H9 (cell line): Measurements from ENCODE around the gene DYNLRB1. TPM values are rescaled to one million over a fixed set of nuclear protein-coding genes. Genes with fewer than 3 reads are reported as not detected.

Source experiments
- DNase-seq: peaks from one replicate; pipeline ENCODE4 v3.0.0-alpha.2; 2017
- H2AFZ ChIP-seq: one replicate; pipeline ENCODE4 v1.6.1; 2013; ENCODE audit warnings: mild to moderate bottlenecking, low read length, control low read depth, moderate library complexity
- H2AK5ac ChIP-seq: 2 replicates; pipeline ENCODE4 v1.6.1; 2013; ENCODE audit warnings: low read length, control low read depth, mixed read lengths; ENCODE audit not compliant: insufficient read length
- H2BK120ac ChIP-seq: one replicate; pipeline ENCODE4 v1.6.1; 2013; ENCODE audit warnings: low read depth, mild to moderate bottlenecking, low read length, control low read depth, inconsistent platforms; ENCODE audit not compliant: poor library complexity, severe bottlenecking
- H2BK12ac ChIP-seq: 2 replicates; pipeline ENCODE4 v1.6.1; 2013; ENCODE audit warnings: low read length, control low read depth, mixed read lengths, low read depth; ENCODE audit not compliant: insufficient read length
- H2BK15ac ChIP-seq: 2 replicates; pipeline ENCODE4 v1.6.1; 2013; ENCODE audit warnings: low read depth, low read length, control low read depth
- H2BK20ac ChIP-seq: one replicate; pipeline ENCODE4 v1.6.1; 2013; ENCODE audit warnings: low read depth, mild to moderate bottlenecking, low read length, control low read depth, inconsistent platforms; ENCODE audit not compliant: poor library complexity, severe bottlenecking
- H2BK5ac ChIP-seq: 2 replicates; pipeline ENCODE4 v1.6.1; 2013; ENCODE audit warnings: low read length, control low read depth, mixed read lengths; ENCODE audit not compliant: insufficient read length
- H3K14ac ChIP-seq: 2 replicates; pipeline ENCODE4 v1.6.1; 2013; ENCODE audit warnings: low read length, control low read depth; ENCODE audit not compliant: insufficient read depth
- H3K18ac ChIP-seq: 2 replicates; pipeline ENCODE4 v1.6.1; 2013; ENCODE audit warnings: low read depth, mild to moderate bottlenecking, mixed read lengths, low read length, control low read depth; ENCODE audit not compliant: insufficient read length
- H3K23ac ChIP-seq: 2 replicates; pipeline ENCODE4 v1.6.1; 2013; ENCODE audit warnings: low read length, control low read depth, mixed read lengths, low read depth; ENCODE audit not compliant: insufficient read length
- H3K23me2 ChIP-seq: 2 replicates; pipeline ENCODE4 v1.6.1; 2013; ENCODE audit warnings: low read depth, mild to moderate bottlenecking, mixed read lengths, low read length, control low read depth; ENCODE audit not compliant: insufficient read length, poor library complexity, severe bottlenecking
- H3K27ac ChIP-seq: 2 replicates; pipeline ENCODE4 v1.5.1; 2013; ENCODE audit warnings: low read length, control low read depth, mixed read lengths, low read depth; ENCODE audit not compliant: insufficient read length
- H3K27me3 ChIP-seq: 2 replicates; pipeline ENCODE4 v1.6.1; 2013; ENCODE audit warnings: low read length, control low read depth, inconsistent platforms; ENCODE audit not compliant: insufficient read depth
- H3K4ac ChIP-seq: 2 replicates; pipeline ENCODE4 v1.6.1; 2013; ENCODE audit warnings: low read depth, mild to moderate bottlenecking, control low read depth, inconsistent platforms, low read length, moderate library complexity
- H3K4me1 ChIP-seq: 2 replicates; pipeline ENCODE4 v1.6.1; 2013; ENCODE audit warnings: low read length, control low read depth, inconsistent platforms; ENCODE audit not compliant: insufficient read depth
- H3K4me2 ChIP-seq: 2 replicates; pipeline ENCODE4 v1.6.1; 2013; ENCODE audit warnings: low read length, control low read depth, mixed read lengths; ENCODE audit not compliant: insufficient read length, insufficient read depth
- H3K56ac ChIP-seq: 2 replicates; pipeline ENCODE4 v1.6.1; 2013; ENCODE audit warnings: low read depth, mild to moderate bottlenecking, mixed read lengths, low read length, control low read depth; ENCODE audit not compliant: insufficient read length
- H3K79me1 ChIP-seq: 2 replicates; pipeline ENCODE4 v1.6.1; 2013; ENCODE audit warnings: low read depth, mild to moderate bottlenecking, moderate library complexity, low read length, control low read depth, inconsistent platforms; ENCODE audit not compliant: insufficient read depth, poor library complexity, severe bottlenecking
- H3K79me2 ChIP-seq: 2 replicates; pipeline ENCODE4 v1.6.1; 2013; ENCODE audit warnings: low read length, control low read depth, inconsistent platforms; ENCODE audit not compliant: insufficient read depth
- H3K9ac ChIP-seq: 2 replicates; pipeline ENCODE4 v1.6.1; 2013; ENCODE audit warnings: low read length, control low read depth, mixed read lengths; ENCODE audit not compliant: insufficient read length; ENCODE audit errors: extremely low read depth
- H3K9me3 ChIP-seq: one replicate; pipeline ENCODE4 v1.6.1; 2013; ENCODE audit warnings: low read depth, low read length, inconsistent platforms; ENCODE audit not compliant: control insufficient read depth
- H3T11ph ChIP-seq: one replicate; pipeline ENCODE4 v1.6.1; 2013; ENCODE audit warnings: mild to moderate bottlenecking, low read length, control low read depth, inconsistent platforms
- H4K20me1 ChIP-seq: one replicate; pipeline ENCODE4 v1.6.1; 2013; ENCODE audit not compliant: control insufficient read depth, insufficient read length, insufficient read depth
- H4K5ac ChIP-seq: 2 replicates; pipeline ENCODE4 v1.6.1; 2013; ENCODE audit warnings: low read depth, mild to moderate bottlenecking, mixed read lengths, low read length, control low read depth; ENCODE audit not compliant: insufficient read length
- H4K8ac ChIP-seq: replicated peaks from 2 replicates; pipeline ENCODE4 v1.6.1; 2013; ENCODE audit warnings: low read length, control low read depth, mixed read lengths, low read depth; ENCODE audit not compliant: insufficient read length
- H4K91ac ChIP-seq: 2 replicates; pipeline ENCODE4 v1.6.1; 2013; ENCODE audit warnings: low read depth, mild to moderate bottlenecking, moderate library complexity, mixed read lengths, low read length, control low read depth; ENCODE audit not compliant: insufficient read length
- H3K27ac Mint-ChIP-seq, 3 experiments: 2 replicates in 2 of 3; 3 replicates in 1 of 3; pipeline ENCODE4 v1.8.0; 2020 to 2021; ENCODE audit warnings: mixed read lengths in 3 of 3, mild to moderate bottlenecking in 1 of 3, moderate library complexity in 1 of 3
- H3K27me3 Mint-ChIP-seq: 2 replicates; pipeline ENCODE4 v1.8.0; 2021; ENCODE audit warnings: low read depth, mild to moderate bottlenecking, moderate library complexity, mixed read lengths
- H3K36me3 Mint-ChIP-seq, 3 experiments: 2 replicates in 2 of 3; 3 replicates in 1 of 3; pipeline ENCODE4 v1.8.0; 2020 to 2021; ENCODE audit warnings: low read depth in 3 of 3, mixed read lengths in 3 of 3; ENCODE audit not compliant: insufficient read depth in 1 of 3
- H3K4me1 Mint-ChIP-seq, 2 experiments: 2 replicates each; pipeline ENCODE4 v1.8.0; 2020; ENCODE audit warnings: mixed read lengths in 2 of 2
- H3K4me3 Mint-ChIP-seq, 2 experiments: 2 replicates in 1 of 2; 3 replicates in 1 of 2; pipeline ENCODE4 v1.8.0; 2020 to 2021; ENCODE audit warnings: mild to moderate bottlenecking in 2 of 2, mixed read lengths in 2 of 2, moderate library complexity in 1 of 2
- H3K9me3 Mint-ChIP-seq, 2 experiments: 2 replicates in 1 of 2; 3 replicates in 1 of 2; pipeline ENCODE4 v1.8.0; 2020; ENCODE audit warnings: mild to moderate bottlenecking in 2 of 2, mixed read lengths in 2 of 2, moderate library complexity in 1 of 2
- WGBS: extraction: QIAGEN DNeasy Blood & Tissue Kit; methylation state at CpG from one replicate; pipeline ENCODE4 v1.1.7; 2013; ENCODE audit warnings: missing lambda C conversion rate, low lambda C conversion rate, mixed read lengths; ENCODE audit not compliant: insufficient read length; ENCODE audit errors: extremely low coverage; 5-methylcytosine and 5-hydroxymethylcytosine counted together
- total RNA-seq: library from RNA; stranded (reverse); gene quantifications from 2 replicates; pipeline ENCODE4 v1.2.1, GENCODE V29; 2021
- TF ChIP-seq, protein P1 (sequence below): fragments of 200-600 bp; sonication (generic); conservative IDR thresholded peaks from 3 replicates; pipeline ENCODE4 v1.8.0; 2021; ENCODE audit warnings: antibody characterized with exemption, mild to moderate bottlenecking

DYNLRB1 gene
- total RNA-seq, 1 experiment from 2014 or later, result 200 TPM

- no peak overlapping the region for H3K18ac ChIP-seq
- TF ChIP-seq, protein P1, sequence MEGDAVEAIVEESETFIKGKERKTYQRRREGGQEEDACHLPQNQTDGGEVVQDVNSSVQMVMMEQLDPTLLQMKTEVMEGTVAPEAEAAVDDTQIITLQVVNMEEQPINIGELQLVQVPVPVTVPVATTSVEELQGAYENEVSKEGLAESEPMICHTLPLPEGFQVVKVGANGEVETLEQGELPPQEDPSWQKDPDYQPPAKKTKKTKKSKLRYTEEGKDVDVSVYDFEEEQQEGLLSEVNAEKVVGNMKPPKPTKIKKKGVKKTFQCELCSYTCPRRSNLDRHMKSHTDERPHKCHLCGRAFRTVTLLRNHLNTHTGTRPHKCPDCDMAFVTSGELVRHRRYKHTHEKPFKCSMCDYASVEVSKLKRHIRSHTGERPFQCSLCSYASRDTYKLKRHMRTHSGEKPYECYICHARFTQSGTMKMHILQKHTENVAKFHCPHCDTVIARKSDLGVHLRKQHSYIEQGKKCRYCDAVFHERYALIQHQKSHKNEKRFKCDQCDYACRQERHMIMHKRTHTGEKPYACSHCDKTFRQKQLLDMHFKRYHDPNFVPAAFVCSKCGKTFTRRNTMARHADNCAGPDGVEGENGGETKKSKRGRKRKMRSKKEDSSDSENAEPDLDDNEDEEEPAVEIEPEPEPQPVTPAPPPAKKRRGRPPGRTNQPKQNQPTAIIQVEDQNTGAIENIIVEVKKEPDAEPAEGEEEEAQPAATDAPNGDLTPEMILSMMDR, result no peak
- H4K8ac ChIP-seq, result no peak overlapping the region
- DNase-seq, result peak; percentile 45
- no peaks in the 10 kb centered on the region for H3K27me3 Mint-ChIP-seq
- H3K4me2 ChIP-seq, result no peak overlapping the region
- H3K27ac Mint-ChIP-seq, result no peak overlapping the region
- H3K4me1 ChIP-seq, result no peaks in the 10 kb centered on the region
- no peaks in the 10 kb centered on the region for H4K20me1 ChIP-seq
- H3K79me2 ChIP-seq, result no peaks in the 10 kb centered on the region
- H2AK5ac ChIP-seq, result no peak overlapping the region
- H3K9me3 ChIP-seq, result no peaks in the 10 kb centered on the region
- H3K14ac ChIP-seq, result no peak overlapping the region
- no peak overlapping the region for H2BK12ac ChIP-seq
- no peak overlapping the region for H4K5ac ChIP-seq
- no peak overlapping the region for H2BK20ac ChIP-seq
- H2BK5ac ChIP-seq, result no peak overlapping the region
- no peak overlapping the region for H2BK15ac ChIP-seq
- no peaks in the 10 kb centered on the region for H3K23me2 ChIP-seq
- H2AFZ ChIP-seq, result no peak overlapping the region
- H2BK120ac ChIP-seq, result no peak overlapping the region
- H4K91ac ChIP-seq, result no peak overlapping the region
- H3K4me3 Mint-ChIP-seq, result no peak overlapping the region
- no peak overlapping the region for H3T11ph ChIP-seq
- no peak overlapping the region for H3K23ac ChIP-seq
- no peak overlapping the region for H3K56ac ChIP-seq
- H3K27me3 ChIP-seq, result no peaks in the 10 kb centered on the region
- no peak overlapping the region for H3K27ac ChIP-seq
- no peak overlapping the region for H3K4ac ChIP-seq
- no CpG with 5 or more reads among the region's 38 CpGs for WGBS
- no peak overlapping the region for H3K9ac ChIP-seq
- H3K4me1 Mint-ChIP-seq, result no peaks in the 10 kb centered on the region
- H3K79me1 ChIP-seq, result no peaks in the 10 kb centered on the region
- peaks cover 62 to 83% (median 79%) of the 10 kb centered on the region in 3 experiments for H3K36me3 Mint-ChIP-seq
- H3K9me3 Mint-ChIP-seq, result peaks cover 0 to 4% of the 10 kb centered on the region in 2 experiments; a peak in 3 of 5 replicates
These were observed 40.1 kb upstream of the DYNLRB1 start for GRCh38 chr20:34475979-34476736.
